Body of pancreas (tissue), 4 donors: Measurements from ENCODE around the gene RC3H2.

Source experiments
- POLR2A ChIP-seq, 3 donors: fragments of 450-650 bp; IDR thresholded peaks; one replicate each; pipeline ENCODE4 v1.6.1; 2016; ENCODE audit warnings: antibody characterized with exemption in 3 of 3, mild to moderate bottlenecking in 2 of 3
- TF ChIP-seq, protein P1 (sequence below), 7 experiments: fragments of 450-650 bp in 4 of 7; fragments of 200-600 bp in 3 of 7; sonication (generic) in 3 of 7; IDR thresholded peaks; one replicate each; pipeline ENCODE4 v1.5.1; 2016 to 2019; ENCODE audit warnings: antibody characterized with exemption in 7 of 7

DNA sequence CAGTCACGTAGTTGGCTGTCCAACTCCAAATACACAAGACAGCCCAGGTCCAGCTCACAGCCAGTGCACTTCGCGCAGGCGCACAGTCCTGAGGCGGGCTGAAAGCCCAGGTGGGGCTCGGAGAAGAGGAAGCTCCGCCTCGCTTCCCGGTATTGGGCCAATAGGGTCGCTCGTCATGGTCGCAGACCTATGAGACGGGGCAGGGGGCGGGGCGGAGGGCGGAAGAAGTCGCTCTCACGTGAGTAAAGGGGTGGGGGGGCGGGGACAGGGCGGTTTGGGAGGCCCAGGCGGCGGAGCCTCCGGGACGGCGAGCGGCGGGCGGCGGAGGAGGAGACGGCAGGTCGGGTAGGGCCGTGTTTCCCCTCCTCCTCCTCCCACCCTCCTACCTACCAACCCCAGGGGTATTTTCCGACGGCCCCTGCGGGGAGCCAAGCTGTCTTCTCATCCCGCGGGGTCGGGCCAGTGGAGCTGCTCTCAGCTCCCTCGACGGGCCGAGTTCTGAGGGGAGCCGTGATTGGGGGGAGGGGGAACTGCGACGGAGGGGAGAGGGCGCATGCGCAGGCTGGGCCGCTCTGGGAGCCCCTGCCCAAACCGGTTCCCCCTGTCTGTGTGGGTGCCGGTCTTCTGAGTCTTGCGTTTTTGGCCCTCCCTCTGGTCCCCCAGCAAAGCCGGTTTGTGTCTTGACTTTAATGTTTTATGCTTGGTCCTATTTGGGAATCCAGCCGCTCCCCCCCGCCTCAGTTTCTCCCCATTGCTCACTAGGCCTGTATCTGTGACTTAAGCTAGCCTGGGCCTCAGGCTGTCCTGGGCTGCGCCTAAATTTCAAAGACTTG, 35.8 kb upstream of the RC3H2 start, which contains the start of gene RABGAP1:
- TF ChIP-seq, protein P1, sequence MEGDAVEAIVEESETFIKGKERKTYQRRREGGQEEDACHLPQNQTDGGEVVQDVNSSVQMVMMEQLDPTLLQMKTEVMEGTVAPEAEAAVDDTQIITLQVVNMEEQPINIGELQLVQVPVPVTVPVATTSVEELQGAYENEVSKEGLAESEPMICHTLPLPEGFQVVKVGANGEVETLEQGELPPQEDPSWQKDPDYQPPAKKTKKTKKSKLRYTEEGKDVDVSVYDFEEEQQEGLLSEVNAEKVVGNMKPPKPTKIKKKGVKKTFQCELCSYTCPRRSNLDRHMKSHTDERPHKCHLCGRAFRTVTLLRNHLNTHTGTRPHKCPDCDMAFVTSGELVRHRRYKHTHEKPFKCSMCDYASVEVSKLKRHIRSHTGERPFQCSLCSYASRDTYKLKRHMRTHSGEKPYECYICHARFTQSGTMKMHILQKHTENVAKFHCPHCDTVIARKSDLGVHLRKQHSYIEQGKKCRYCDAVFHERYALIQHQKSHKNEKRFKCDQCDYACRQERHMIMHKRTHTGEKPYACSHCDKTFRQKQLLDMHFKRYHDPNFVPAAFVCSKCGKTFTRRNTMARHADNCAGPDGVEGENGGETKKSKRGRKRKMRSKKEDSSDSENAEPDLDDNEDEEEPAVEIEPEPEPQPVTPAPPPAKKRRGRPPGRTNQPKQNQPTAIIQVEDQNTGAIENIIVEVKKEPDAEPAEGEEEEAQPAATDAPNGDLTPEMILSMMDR (IDR thresholded peaks at IDR 0.05), result no peak
- TF ChIP-seq POLR2A (IDR thresholded peaks at IDR 0.05), result peak; percentile 74 to 94 (median 91)
